Aorta (tissue), 5 donors: ENCODE measurements around the gene ADGRB2. TPM values are rescaled to one million over a fixed set of nuclear protein-coding genes. Genes with fewer than 3 reads are reported as not detected.

Experiments
- ATAC-seq: fragments of 200-7000 bp; cut with Tn5 transposase; one replicate; pipeline ENCODE4 v1.9.1; 2022; ENCODE audit warnings: moderate library complexity; ENCODE audit not compliant: low FRiP score
- DNase-seq, 2 donors: peaks; one replicate each; pipeline ENCODE4 v3.0.0-alpha.2; 2020
- H3K27ac ChIP-seq, 2 donors: one replicate each; pipeline ENCODE4 v1.5.1; 2013; ENCODE audit warnings: low read length in 2 of 2, mild to moderate bottlenecking in 2 of 2, moderate library complexity in 2 of 2, control low read depth in 1 of 2, inconsistent platforms in 1 of 2, low read depth in 1 of 2
- H3K27me3 ChIP-seq, 2 donors: one replicate each; pipeline ENCODE4 v1.6.1; 2013; ENCODE audit warnings: control low read depth in 1 of 2, low read length in 1 of 2, mild to moderate bottlenecking in 1 of 2, moderate library complexity in 1 of 2; ENCODE audit not compliant: insufficient read depth in 2 of 2, control insufficient read depth in 1 of 2
- H3K36me3 ChIP-seq, 2 donors: one replicate each; pipeline ENCODE4 v1.6.1; 2013; ENCODE audit warnings: control low read depth in 1 of 2, low read length in 1 of 2, mild to moderate bottlenecking in 1 of 2; ENCODE audit not compliant: insufficient read depth in 2 of 2, control insufficient read depth in 1 of 2
- H3K4me1 ChIP-seq, 2 donors: one replicate each; pipeline ENCODE4 v1.6.1; 2013; ENCODE audit warnings: low read length in 2 of 2, control low read depth in 1 of 2, mild to moderate bottlenecking in 1 of 2, moderate library complexity in 1 of 2; ENCODE audit not compliant: insufficient read depth in 2 of 2, control insufficient read depth in 1 of 2
- H3K4me3 ChIP-seq, 2 donors: one replicate each; pipeline ENCODE4 v1.5.1; 2013; ENCODE audit warnings: low read length in 2 of 2, control low read depth in 1 of 2, mild to moderate bottlenecking in 1 of 2
- H3K9me3 ChIP-seq: one replicate; pipeline ENCODE4 v1.6.1; 2013; ENCODE audit warnings: mild to moderate bottlenecking, low read length; ENCODE audit not compliant: control insufficient read depth
- WGBS, 2 donors: extraction: QIAGEN DNeasy Blood & Tissue Kit; methylation state at CpG; one replicate each; pipeline ENCODE4 v1.1.7; 2013; 5-methylcytosine and 5-hydroxymethylcytosine counted together
- intact Hi-C, 2 donors: fragments of 100-400 bp; cut with DNase I; formaldehyde crosslinking; loops; one replicate each; pipeline versions ENCODE4 v1.14.2 to v1.15.0; 2022
- polyA plus RNA-seq, 2 donors: library from polyadenylated mRNA; stranded (reverse); fragments of 200-250 nt; gene quantifications; one replicate each; pipeline ENCODE4 v1.2.3, GENCODE V29; 2013
- total RNA-seq, 2 donors: library from RNA; stranded (reverse); fragmentation: NEBNext Ultra II Directional; extraction: Animal tissue kit (Norgen Biotek cat#: 25700); gene quantifications; one replicate each; pipeline ENCODE4 v1.2.1, GENCODE V29; 2021
- donor health status: healthy with polysubstance abuse.
- donor health status: Bipolar disorder and iron deficiency.
- donor health status: DM: no; HTN: no; CAD: no.
- donor health status: DM: no; HTN: no; CAD: no.
- donor health status: DM: yes; HTN: yes; CAD: no.

Gene ADGRB2
- total and polyA plus RNA-seq, 4 donors, result 1.8 to 4.6 (median 2.1) TPM

DNA sequence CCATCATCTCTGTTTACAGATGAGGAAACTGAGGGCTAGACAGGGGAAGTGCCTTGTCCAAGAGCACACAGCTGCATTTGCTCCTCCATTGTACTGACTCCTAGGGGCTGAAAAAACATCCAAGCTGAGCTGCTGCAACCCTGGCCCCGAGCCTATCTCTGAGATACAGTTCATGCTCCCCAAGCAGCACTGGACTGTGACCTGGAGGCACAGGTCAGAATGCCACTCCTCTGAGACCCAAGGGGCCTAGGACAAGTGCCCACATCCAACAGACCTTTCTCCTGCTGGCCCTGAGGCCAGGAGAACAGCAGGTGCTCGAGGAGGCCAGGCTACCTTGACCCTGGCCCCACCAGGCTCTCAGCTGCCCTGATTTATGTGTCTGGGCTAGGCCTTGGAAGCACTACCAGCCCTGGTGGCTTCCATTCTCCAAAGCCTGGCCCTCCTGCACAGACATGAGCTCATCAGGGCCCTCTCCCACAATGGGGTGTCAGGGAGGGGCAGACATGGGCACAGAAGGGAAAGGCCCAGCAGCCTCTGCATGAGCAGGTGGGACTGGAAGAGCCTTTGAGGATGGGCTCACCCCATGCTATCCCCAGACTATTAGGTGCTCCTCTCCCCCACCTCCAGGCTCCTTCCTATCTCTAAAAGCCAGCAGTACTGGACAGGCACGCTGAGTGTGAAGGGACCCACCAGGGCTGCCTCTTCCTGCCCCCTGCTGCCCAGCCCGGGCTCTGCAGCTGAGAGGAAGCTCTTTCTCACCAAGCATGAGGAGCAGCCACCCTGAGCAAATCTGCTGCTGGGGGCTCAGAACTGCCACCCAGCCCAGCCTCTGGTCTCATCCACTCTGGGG is 18.8 kb downstream of the ADGRB2 start:
- H3K4me3 ChIP-seq, result no peak overlapping the region
- DNase-seq (peak; percentile 68 to 90), ATAC-seq (peak; percentile 62)
- H3K27me3 ChIP-seq, result no peaks in the 10 kb centered on the region
- 52 to 53% methylated on average over 4 of the region's 4 CpGs for WGBS, 2 donors
- no peak overlapping the region for H3K27ac ChIP-seq
- intact Hi-C loops, result loop anchor here in 1 of 2 donors (2.0 to 5.0 kb wide), 2 partner anchors 42 to 83 kb away; no protein-coding TSS in a partner anchor
- H3K4me1 ChIP-seq, result no peaks in the 10 kb centered on the region
- H3K36me3 ChIP-seq, result no peaks in the 10 kb centered on the region
- H3K9me3 ChIP-seq, result no peaks in the 10 kb centered on the region

DNA sequence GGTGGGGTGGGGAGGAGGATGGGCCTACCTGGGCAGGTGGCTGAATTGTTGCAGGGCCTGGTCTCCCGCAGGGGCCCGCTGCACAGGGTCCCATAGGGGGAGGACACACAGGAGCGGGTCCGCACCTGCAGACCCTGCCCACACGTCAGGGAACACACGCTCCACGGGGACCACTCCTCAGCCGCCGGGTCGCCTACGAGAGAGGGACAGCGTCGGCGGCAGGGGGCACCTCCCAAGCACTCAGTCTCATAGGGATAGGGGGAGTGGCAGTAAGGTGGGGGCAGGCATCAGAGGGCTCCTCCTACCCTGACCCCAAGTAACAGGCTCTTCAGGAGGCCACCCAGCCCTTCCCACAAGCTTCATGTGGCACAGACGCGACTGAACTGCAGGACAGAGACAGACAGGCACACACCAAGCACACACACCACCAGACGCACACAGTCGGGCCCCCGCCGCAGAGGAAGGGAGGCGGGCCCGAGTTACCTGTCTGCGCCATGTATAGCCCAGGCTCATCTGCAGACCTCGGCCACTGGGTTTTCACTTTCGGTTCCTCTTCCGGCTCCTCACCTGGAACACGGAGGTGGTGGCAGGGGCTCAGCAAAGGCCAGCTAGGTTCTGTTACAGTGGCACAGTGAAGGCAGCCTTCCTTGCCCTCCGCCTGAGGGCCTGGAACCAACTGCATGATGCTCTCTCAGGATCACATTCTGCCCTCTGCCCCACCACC is 19.8 kb downstream of the ADGRB2 start:
- WGBS, 2 donors, result 94 to 95% methylated on average over 25 to 28 of the region's 28 CpGs
- Histone ChIP-seq H3K9me3 (no peaks in the 10 kb centered on the region), H3K4me3 (no peak overlapping the region)

DNA sequence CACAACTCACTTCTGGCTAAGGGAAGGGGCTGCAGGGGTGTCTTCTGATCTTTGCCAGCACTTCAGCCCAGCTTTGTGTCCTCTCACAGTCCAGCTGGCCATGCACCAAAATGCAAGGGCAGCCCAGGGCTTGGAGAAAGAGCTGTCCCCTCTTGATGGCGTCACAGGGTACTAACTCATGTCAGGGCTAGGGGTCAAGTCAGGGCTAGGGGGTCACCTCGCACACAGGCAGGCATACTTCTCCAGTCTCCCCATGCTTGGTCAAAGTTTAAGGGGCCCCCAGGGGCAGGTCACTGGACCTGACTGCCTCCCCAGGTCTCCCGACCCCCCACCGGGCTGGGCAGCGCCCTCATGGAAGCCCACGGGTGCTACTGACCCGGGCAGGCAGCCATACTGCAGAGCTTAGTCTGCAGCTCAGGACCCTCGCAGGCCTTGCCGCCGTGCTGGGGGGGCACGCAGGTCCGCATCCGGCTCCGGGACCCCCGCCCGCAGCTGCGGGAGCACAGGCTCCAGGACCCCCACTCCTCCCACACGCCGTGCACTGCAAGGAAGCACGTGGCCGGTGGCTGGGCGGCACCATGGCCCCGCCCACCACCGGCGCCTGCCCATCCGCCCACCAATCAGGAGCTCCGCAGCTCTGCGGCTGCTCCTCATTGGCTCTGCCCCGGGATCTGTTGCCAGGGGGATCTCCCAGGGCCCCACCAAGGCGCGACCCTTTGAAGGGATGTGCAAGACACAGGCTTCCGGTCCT is 21.5 kb downstream of the ADGRB2 start:
- no peak overlapping the region for H3K27ac ChIP-seq
- H3K9me3 ChIP-seq, result no peaks in the 10 kb centered on the region
- 87 to 90% methylated on average over 32 of the region's 32 CpGs for WGBS, 2 donors
- H3K27me3 ChIP-seq, result no peaks in the 10 kb centered on the region
- intact Hi-C loops, result loop anchor here in 1 of 2 donors (5.0 kb wide), 1 partner anchor 75 kb away; no protein-coding TSS in a partner anchor
- ATAC-seq (no peak), DNase-seq (no peak)
- H3K4me1 ChIP-seq, result no peaks in the 10 kb centered on the region
- H3K36me3 ChIP-seq, result no peaks in the 10 kb centered on the region
- H3K4me3 ChIP-seq, result no peak overlapping the region

More for the DNA sequence above, 19.8 kb downstream of the ADGRB2 start:
- DNase-seq (no peak), ATAC-seq (no peak)
- no peaks in the 10 kb centered on the region for H3K4me1 ChIP-seq
- H3K36me3 ChIP-seq, result no peaks in the 10 kb centered on the region
- H3K27me3 ChIP-seq, result no peaks in the 10 kb centered on the region
- intact Hi-C loops, result loop anchor here (2.0 to 5.0 kb wide), 2 partner anchors 77 to 82 kb away; no protein-coding TSS in a partner anchor
- H3K27ac ChIP-seq, result no peak overlapping the region

DNA sequence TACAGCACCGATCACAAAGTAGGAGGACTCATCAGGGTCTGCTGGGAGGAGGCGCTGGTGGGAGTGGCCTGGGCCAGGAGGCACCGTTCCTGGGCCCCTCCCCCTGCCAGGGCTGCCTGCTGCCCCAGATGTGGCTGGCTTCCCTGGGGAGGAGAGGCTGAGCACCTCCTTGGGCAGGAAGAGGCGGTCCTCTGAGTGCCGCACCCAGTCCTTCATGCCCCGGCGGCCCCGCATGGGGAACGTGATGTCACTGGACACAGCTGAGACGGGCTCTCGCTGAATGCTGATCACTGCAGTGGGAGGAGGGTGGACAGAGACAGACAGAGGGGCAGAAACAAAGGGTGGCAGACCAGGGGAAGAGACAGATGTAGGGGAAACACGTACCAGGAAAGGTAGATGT is 24.8 kb downstream of the ADGRB2 start:
- Histone ChIP-seq H3K36me3 (no peaks in the 10 kb centered on the region), H3K27ac (no peak overlapping the region), H3K27me3 (no peaks in the 10 kb centered on the region), H3K9me3 (no peaks in the 10 kb centered on the region), H3K4me3 (no peak overlapping the region), H3K4me1 (no peaks in the 10 kb centered on the region)
- DNase-seq, result no peak
- 73 to 80% methylated on average over 12 of the region's 12 CpGs for WGBS, 2 donors
- no peak for ATAC-seq
- intact Hi-C loops, result no loop called here

DNA sequence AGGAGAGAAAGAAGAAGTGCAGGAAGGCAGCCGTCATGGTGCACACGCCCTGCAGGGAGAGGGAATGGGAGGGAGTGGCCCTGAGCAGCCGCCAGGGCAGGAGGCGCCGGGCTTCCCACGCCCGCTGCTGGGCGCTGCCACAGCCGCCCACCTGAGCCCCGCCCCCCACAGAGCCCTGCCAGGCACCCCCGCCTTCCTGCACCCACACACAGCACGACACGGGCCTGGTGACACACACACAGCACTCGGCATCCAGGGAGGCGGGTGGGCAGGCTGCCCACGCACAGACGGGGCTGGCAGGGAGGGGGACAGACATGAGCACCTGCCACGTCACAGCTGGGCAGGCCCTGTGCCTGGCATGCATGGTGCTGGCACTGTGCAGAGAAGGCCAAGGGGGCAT is 27.5 kb downstream of the ADGRB2 start:
- no peak for ATAC-seq

DNA sequence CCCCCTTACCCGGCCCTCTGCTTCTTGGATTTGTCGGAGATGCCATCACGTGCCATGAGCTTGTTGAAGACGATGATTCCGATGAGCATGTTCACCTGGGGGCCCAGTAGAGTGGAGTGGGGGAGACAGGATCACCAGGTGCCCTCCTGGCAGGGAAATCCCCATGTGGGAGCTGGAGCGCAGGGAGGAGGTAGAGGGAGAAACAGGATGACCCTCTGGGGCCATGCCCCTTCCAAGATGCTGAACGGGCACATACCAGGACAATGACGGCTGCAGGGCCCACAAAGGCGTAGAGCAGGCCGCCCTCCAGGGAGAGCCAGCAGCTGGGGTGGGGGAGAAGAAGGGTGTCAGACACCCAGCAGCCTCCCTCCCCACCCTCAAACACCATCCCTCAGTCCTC is 28.6 kb downstream of the ADGRB2 start:
- H3K4me1 ChIP-seq, result no peaks in the 10 kb centered on the region
- DNase-seq (no peak), ATAC-seq (no peak)
- H3K9me3 ChIP-seq, result no peaks in the 10 kb centered on the region
- no peaks in the 10 kb centered on the region for H3K27me3 ChIP-seq
- H3K27ac ChIP-seq, result no peak overlapping the region
- intact Hi-C loops, result no loop called here
- no peaks in the 10 kb centered on the region for H3K36me3 ChIP-seq
- no peak overlapping the region for H3K4me3 ChIP-seq
- WGBS, 2 donors, result 93 to 95% methylated on average over 7 to 10 of the region's 10 CpGs

More for the DNA sequence above, 27.5 kb downstream of the ADGRB2 start:
- no peak for DNase-seq
- no peak overlapping the region for H3K4me3 ChIP-seq
- H3K4me1 ChIP-seq, result no peaks in the 10 kb centered on the region
- H3K27ac ChIP-seq, result no peak overlapping the region
- H3K27me3 ChIP-seq, result no peaks in the 10 kb centered on the region
- WGBS, 2 donors, result 74% methylated on average over 17 to 18 of the region's 18 CpGs
- H3K36me3 ChIP-seq, result no peaks in the 10 kb centered on the region
- intact Hi-C loops, result no loop called here
- no peaks in the 10 kb centered on the region for H3K9me3 ChIP-seq

DNA sequence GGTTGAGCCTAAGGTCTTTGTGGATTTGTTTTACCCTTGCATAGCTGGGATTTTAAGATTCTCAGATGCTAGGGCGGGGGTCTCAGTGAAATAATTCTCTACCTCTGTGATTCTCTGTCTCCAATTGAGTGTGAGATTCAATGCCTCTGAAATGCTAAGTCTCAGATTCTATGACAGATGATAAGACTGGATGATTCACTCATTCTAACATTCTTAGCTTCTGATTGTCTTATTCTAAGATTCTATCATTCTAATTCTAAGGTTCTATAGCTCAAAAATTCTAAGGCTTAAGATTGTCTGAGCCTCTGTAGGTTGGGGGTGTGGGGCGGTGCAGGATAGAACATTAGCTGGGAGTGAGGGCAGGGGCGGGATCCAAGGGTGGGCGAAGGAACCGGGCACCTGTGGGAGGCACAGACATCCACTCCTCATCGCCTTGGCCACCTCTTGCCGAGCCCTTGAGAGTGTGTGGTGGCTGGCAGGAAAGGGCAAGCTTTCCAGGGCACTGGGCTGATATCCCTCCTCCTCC is 29.5 kb downstream of the ADGRB2 start:
- no peak overlapping the region for H3K27ac ChIP-seq
- no peak overlapping the region for H3K4me3 ChIP-seq
- no peaks in the 10 kb centered on the region for H3K27me3 ChIP-seq
- no peaks in the 10 kb centered on the region for H3K4me1 ChIP-seq
- DNase-seq (no peak), ATAC-seq (no peak)
- intact Hi-C loops, result no loop called here
- no peaks in the 10 kb centered on the region for H3K9me3 ChIP-seq
- no peaks in the 10 kb centered on the region for H3K36me3 ChIP-seq
- WGBS, 2 donors, result 97 to 98% methylated on average over 7 of the region's 7 CpGs
